Gastrocnemius medialis (tissue), 4 donors: ENCODE data around the gene ECEL1. TPM values are rescaled to one million over a fixed set of nuclear protein-coding genes. Genes with fewer than 3 reads are reported as not detected.

Experiments
- ATAC-seq, 2 donors: fragments of 150-250 bp; one replicate each; pipeline ENCODE4 v1.9.1; 2016
- DNase-seq, 2 donors: peaks; one replicate each; pipeline ENCODE4 v3.0.0-alpha.2; 2019
- H3K27ac ChIP-seq, 4 donors: fragments of 200-600 bp; sonication (generic); 1 replicate in 1 of 4; 2 replicates in 3 of 4; pipeline ENCODE4 v1.5.1; 2016 to 2018; ENCODE audit warnings: mild to moderate bottlenecking in 2 of 4, moderate library complexity in 1 of 4
- H3K27me3 ChIP-seq, 3 donors: fragments of 200-600 bp; sonication (generic) in 2 of 3; 1 replicate in 1 of 3; 2 replicates in 2 of 3; pipeline versions ENCODE4 v1.5.1 to v1.6.0; 2016 to 2019; ENCODE audit warnings: mild to moderate bottlenecking in 1 of 3, moderate library complexity in 1 of 3
- H3K36me3 ChIP-seq, 2 donors: fragments of 200-600 bp; sonication (generic) in 1 of 2; one replicate each; pipeline ENCODE4 v1.5.1; 2017 to 2018
- H3K4me1 ChIP-seq, 2 donors: fragments of 200-600 bp; sonication (generic) in 1 of 2; one replicate each; pipeline ENCODE4 v1.5.1; 2016 to 2017; ENCODE audit warnings: mild to moderate bottlenecking in 2 of 2
- H3K4me3 ChIP-seq, 4 donors: fragments of 200-600 bp; sonication (generic) in 3 of 4; 1 replicate in 1 of 4; 2 replicates in 3 of 4; pipeline ENCODE4 v1.5.1; 2016 to 2019; ENCODE audit warnings: mild to moderate bottlenecking in 2 of 4
- H3K9me3 ChIP-seq, 3 donors: fragments of 200-600 bp; sonication (generic) in 2 of 3; 1 replicate in 1 of 3; 2 replicates in 2 of 3; pipeline ENCODE4 v1.5.1; 2016 to 2019
- POLR2A ChIP-seq, 2 donors: fragments of 450-650 bp; IDR thresholded peaks; one replicate each; pipeline ENCODE4 v1.6.1; 2017; ENCODE audit warnings: antibody characterized with exemption in 2 of 2, mild to moderate bottlenecking in 2 of 2, moderate library complexity in 2 of 2
- in situ Hi-C, 4 donors: fragments of 200-750 bp; cut with MboI; loops; one replicate each; pipeline versions ENCODE4 v1.15.0 to v1.8.0; 2017; ENCODE audit warnings: low sequenced_read_pairs in 4 of 4
- intact Hi-C: fragments of 100-400 bp; cut with DNase I; formaldehyde crosslinking; loops from one replicate; pipeline ENCODE4 v1.15.1; 2023; ENCODE audit warnings: low total_unique reads
- total RNA-seq, 4 donors: library from RNA; depleted of rRNA; stranded (reverse); fragments of >200 nt; gene quantifications; one replicate each; pipeline versions ENCODE4 v1.1.0 to v1.2.3, GENCODE V29; 2016
- TF ChIP-seq, protein P1 (sequence below), 5 experiments: fragments of 450-650 bp in 3 of 5; fragments of 200-600 bp in 2 of 5; sonication (generic) in 2 of 5; IDR thresholded peaks in 4 of 5; conservative IDR thresholded peaks in 1 of 5; 1 replicate in 4 of 5; 2 replicates in 1 of 5; pipeline ENCODE4 v1.5.1; 2016 to 2019; ENCODE audit warnings: antibody characterized with exemption in 5 of 5, mild to moderate bottlenecking in 3 of 5, moderate library complexity in 3 of 5

The ECEL1 gene
- total RNA-seq, 4 donors from 2014 or later, result 0.51 to 1.5 (median 0.55) TPM; not detected in 1

DNA sequence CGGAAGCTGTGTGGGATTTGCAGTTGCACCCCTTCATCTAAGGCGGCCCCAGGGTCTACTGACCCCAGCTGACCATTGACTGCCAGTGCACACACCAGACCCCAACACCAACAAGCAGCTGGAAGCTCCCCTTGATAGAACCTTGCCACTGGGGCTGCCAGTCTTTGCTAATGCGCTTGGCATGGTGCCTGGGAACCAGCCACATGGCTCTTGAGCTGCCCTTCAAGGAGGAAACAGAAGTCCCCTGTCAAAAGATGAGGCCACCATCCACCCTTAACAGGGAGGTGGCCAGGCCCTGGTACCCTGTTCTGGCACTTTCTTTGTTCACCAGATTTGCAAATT, 23.1 kb downstream of the ECEL1 start:
- no peaks in the 10 kb centered on the region for H3K36me3 ChIP-seq
- in situ Hi-C loops, result no loop called here
- no peak for ATAC-seq

DNA sequence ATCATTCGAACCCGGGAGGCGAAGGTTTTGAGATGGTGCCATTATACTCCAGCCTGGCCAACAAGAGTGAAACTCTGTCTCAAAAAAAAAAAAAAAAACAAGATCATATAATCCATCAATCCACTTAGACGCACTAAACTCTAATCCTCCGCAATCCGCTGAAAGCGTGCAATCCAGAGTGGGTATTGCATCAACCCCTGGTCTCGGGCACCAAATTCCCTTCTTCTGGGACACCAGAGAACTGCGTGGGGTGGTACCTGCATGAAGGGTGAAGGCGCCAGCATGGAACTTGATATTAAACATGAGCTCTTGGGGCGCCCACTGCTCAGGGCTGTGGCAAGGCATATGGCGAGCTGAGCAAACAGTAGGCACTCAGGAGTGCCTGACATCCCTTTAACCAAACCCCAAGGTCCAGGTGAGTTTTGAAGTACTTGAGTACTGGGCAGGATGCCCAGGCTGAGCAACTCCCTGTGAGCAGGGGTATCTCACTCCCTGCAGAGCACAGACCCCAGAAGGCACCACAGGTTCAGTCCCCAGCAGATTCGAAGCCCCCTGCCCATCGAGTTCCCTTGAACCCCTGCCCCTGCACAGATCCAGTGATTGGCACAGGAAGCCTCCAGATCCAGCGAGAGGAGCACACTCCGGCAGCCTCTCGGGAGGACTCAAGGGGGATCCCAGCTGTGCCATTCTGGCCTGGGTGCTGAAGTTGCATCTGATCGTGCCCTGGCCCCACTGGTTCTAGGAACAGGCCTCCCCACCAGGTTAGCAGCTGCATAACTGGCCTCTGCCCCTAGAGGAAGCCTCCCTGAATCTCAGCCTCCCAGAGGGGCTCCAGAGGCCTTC, 23.7 kb downstream of the ECEL1 start:
- Histone ChIP-seq H3K4me1 (no peaks in the 10 kb centered on the region), H3K9me3 (no peaks in the 10 kb centered on the region), H3K4me3 (no peak overlapping the region), H3K27me3 (peaks cover 0 to 4% (median 0%) of the 10 kb centered on the region in 3 donors), H3K36me3 (no peaks in the 10 kb centered on the region), H3K27ac (no peak overlapping the region)
- in situ Hi-C loops (no loop called here), intact Hi-C loops (no loop called here)
- TF ChIP-seq POLR2A (IDR thresholded peaks at IDR 0.05), result no peak
- TF ChIP-seq, protein P1, sequence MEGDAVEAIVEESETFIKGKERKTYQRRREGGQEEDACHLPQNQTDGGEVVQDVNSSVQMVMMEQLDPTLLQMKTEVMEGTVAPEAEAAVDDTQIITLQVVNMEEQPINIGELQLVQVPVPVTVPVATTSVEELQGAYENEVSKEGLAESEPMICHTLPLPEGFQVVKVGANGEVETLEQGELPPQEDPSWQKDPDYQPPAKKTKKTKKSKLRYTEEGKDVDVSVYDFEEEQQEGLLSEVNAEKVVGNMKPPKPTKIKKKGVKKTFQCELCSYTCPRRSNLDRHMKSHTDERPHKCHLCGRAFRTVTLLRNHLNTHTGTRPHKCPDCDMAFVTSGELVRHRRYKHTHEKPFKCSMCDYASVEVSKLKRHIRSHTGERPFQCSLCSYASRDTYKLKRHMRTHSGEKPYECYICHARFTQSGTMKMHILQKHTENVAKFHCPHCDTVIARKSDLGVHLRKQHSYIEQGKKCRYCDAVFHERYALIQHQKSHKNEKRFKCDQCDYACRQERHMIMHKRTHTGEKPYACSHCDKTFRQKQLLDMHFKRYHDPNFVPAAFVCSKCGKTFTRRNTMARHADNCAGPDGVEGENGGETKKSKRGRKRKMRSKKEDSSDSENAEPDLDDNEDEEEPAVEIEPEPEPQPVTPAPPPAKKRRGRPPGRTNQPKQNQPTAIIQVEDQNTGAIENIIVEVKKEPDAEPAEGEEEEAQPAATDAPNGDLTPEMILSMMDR (IDR thresholded peaks at IDR 0.05 in 4 of 5, conservative IDR thresholded peaks at IDR 0.05 in 1 of 5), result no peak
- DNase-seq (no peak), ATAC-seq (no peak)

More for the DNA sequence above, 23.1 kb downstream of the ECEL1 start:
- H3K4me3 ChIP-seq, result no peak overlapping the region
- TF ChIP-seq, protein P1 (IDR thresholded peaks at IDR 0.05 in 4 of 5, conservative IDR thresholded peaks at IDR 0.05 in 1 of 5), result no peak
- no peak for TF ChIP-seq POLR2A (IDR thresholded peaks at IDR 0.05)
- DNase-seq, result no peak
- no peak overlapping the region for H3K27ac ChIP-seq
- no peaks in the 10 kb centered on the region for H3K4me1 ChIP-seq
- H3K9me3 ChIP-seq, result no peaks in the 10 kb centered on the region
- intact Hi-C loops, result no loop called here
- H3K27me3 ChIP-seq, result no peaks in the 10 kb centered on the region

DNA sequence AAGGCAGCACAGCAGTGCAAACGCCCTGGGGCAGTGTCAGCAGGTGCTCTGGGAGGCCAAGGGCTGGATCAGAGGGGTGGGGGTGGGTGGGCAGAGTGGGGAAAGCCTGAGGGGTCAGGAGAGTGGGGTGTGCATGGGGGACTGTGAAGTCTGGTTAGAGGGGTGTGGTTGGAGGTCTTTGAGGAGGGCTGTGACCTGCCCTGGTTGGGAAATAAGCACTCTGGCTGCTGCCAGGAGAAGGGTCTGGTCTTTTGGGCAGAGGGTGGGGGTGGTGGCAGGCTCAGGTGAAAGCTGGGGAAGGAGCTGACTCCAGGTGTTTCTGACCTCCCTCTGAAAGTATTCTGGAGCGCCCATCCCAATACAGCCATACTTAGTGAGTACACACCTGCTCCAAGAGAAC, 27.5 kb downstream of the ECEL1 start:
- H3K27me3 ChIP-seq, result peaks cover 0 to 13% (median 0%) of the 10 kb centered on the region in 3 donors
- no peaks in the 10 kb centered on the region for H3K9me3 ChIP-seq
- no peaks in the 10 kb centered on the region for H3K4me1 ChIP-seq
- no peak overlapping the region for H3K27ac ChIP-seq
- ATAC-seq (no peak), DNase-seq (no peak)
- TF ChIP-seq, protein P1 (IDR thresholded peaks at IDR 0.05 in 4 of 5, conservative IDR thresholded peaks at IDR 0.05 in 1 of 5), result no peak
- no peak for TF ChIP-seq POLR2A (IDR thresholded peaks at IDR 0.05)
- no peaks in the 10 kb centered on the region for H3K36me3 ChIP-seq
- in situ Hi-C loops (no loop called here), intact Hi-C loops (no loop called here)
- H3K4me3 ChIP-seq, result no peak overlapping the region

DNA sequence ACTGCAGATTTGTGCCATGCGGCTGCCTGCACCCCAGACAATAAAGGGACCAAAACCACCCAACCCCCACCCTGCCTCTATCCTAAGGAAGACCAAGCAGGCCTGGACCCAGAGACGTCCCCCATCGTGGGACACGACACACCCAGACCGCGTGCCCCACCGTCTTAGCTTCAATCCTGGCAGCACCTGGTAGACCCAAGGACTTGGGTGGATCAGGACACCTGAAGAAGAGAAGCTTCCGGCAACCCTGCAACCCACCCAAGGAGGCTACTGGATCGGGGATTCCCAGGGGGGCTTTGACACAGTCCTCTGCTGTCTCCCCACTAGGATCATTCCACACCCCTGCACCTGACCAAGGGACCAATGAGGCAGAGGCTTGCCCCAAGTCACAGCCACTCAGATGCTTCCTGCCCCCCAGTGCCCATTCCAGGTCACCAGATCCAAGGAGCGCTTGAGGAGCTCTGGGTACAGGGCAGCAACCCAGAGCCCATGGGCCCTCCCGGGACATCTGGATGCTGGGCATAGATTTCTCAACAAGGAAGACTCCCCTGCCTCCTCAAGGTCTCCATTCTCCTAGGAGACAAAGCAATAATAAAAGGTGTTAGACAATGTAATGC, 28.1 kb downstream of the ECEL1 start:
- H3K27ac ChIP-seq, result no peak overlapping the region
- intact Hi-C loops (no loop called here), in situ Hi-C loops (loop anchor here in 1 of 4 donors (10.0 kb wide), 1 partner anchor 55 kb away; no protein-coding TSS in a partner anchor)
- no peaks in the 10 kb centered on the region for H3K4me1 ChIP-seq
- no peak for DNase-seq
- ATAC-seq, result no peak
- H3K36me3 ChIP-seq, result no peaks in the 10 kb centered on the region
- H3K9me3 ChIP-seq, result no peaks in the 10 kb centered on the region
- TF ChIP-seq, protein P1 (IDR thresholded peaks at IDR 0.05 in 4 of 5, conservative IDR thresholded peaks at IDR 0.05 in 1 of 5), result no peak
- TF ChIP-seq POLR2A (IDR thresholded peaks at IDR 0.05), result no peak
- peaks cover 0 to 13% (median 0%) of the 10 kb centered on the region in 3 donors for H3K27me3 ChIP-seq
- no peak overlapping the region for H3K4me3 ChIP-seq
